ENCODE results near the gene PPP5C. TPM values are rescaled to one million over a fixed set of nuclear protein-coding genes. Genes with fewer than 3 reads are reported as not detected.

The PPP5C gene
- total and polyA plus RNA-seq, 2 of the 13 experiments (the other 11 are each of a cell fraction or from before 2014, with no cell fraction given) = 41.6 to 67.9 TPM

- 96% methylated on average over 5 of the region's 5 CpGs for WGBS (ENCODE audit: low lambda C conversion rate)
- Histone ChIP-seq H3K79me2 (ENCODE audit: insufficient read depth, low read length) (no peaks in the 10 kb centered on the region), H4K20me1 (ENCODE audit: insufficient read depth, low read length) (no peaks in the 10 kb centered on the region), H3K4me1 (ENCODE audit: insufficient read depth, low read length) (peaks cover 13% of the 10 kb centered on the region), H3K36me3 (replicated peaks in 1 of 2; ENCODE audit: control insufficient read depth in 1 of 2, insufficient read depth in 2 of 2, low read length in 2 of 2) (peaks cover 10 to 46% of the 10 kb centered on the region in 2 experiments), H3K9me3 (ENCODE audit: low read length) (no peaks in the 10 kb centered on the region), H3K9ac (ENCODE audit: insufficient read depth, low read depth, low read length) (no peak overlapping the region), H2AFZ (ENCODE audit: low read length) (no peak overlapping the region), H3K27me3 (ENCODE audit: control insufficient read depth in 1 of 2, insufficient read depth in 2 of 2, low read length in 2 of 2) (no peaks in the 10 kb centered on the region), H3K4me3 (replicated peaks in 1 of 3; ENCODE audit: insufficient read depth in 1 of 3, low read depth in 2 of 3, low read length in 3 of 3) (no peak overlapping the region), H3K27ac (ENCODE audit: extremely low read length, insufficient read depth, low read length) (no peak overlapping the region), H3K4me2 (ENCODE audit: low read depth, low read length) (no peak overlapping the region)
- POLR2A ChIA-PET = no interaction called here
- ATAC-seq (no peak), DNase-seq (ENCODE audit: low spot score) (no peak), FAIRE-seq (no peak)
- CTCF ChIA-PET (ENCODE audit: low intra/inter-chr PET ratio, low total read pairs) = no interaction called here
- intact Hi-C loops (cut with micrococcal nuclease; ENCODE audit: unreplicated experiment) = no loop called here
- no peak for TF ChIP-seq FOXK1 (CRISPR knock-in tag; IDR thresholded peaks at IDR 0.05; ENCODE audit: borderline replicate concordance, low read depth)
- no peak for TF ChIP-seq JARID2 (CRISPR knock-in tag; IDR thresholded peaks at IDR 0.05; ENCODE audit: insufficient replicate concordance)
- no peak for TF ChIP-seq REPIN1 (CRISPR knock-in tag; IDR thresholded peaks at IDR 0.05; ENCODE audit: borderline replicate concordance, low read depth)
- TF ChIP-seq ZNF792 (CRISPR knock-in tag; IDR thresholded peaks at IDR 0.05) = no peak
- TF ChIP-seq KLF11 (CRISPR knock-in tag; IDR thresholded peaks at IDR 0.05) = no peak
- TF ChIP-seq BCL6 (CRISPR knock-in tag; IDR thresholded peaks at IDR 0.05) = no peak
- TF ChIP-seq, protein P1, sequence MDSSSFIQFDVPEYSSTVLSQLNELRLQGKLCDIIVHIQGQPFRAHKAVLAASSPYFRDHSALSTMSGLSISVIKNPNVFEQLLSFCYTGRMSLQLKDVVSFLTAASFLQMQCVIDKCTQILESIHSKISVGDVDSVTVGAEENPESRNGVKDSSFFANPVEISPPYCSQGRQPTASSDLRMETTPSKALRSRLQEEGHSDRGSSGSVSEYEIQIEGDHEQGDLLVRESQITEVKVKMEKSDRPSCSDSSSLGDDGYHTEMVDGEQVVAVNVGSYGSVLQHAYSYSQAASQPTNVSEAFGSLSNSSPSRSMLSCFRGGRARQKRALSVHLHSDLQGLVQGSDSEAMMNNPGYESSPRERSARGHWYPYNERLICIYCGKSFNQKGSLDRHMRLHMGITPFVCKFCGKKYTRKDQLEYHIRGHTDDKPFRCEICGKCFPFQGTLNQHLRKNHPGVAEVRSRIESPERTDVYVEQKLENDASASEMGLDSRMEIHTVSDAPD (CRISPR knock-in tag; IDR thresholded peaks at IDR 0.05) = no peak
- no peak for TF ChIP-seq FOSL1 (CRISPR knock-in tag; IDR thresholded peaks at IDR 0.05; ENCODE audit: borderline replicate concordance)
- TF ChIP-seq, protein P2, sequence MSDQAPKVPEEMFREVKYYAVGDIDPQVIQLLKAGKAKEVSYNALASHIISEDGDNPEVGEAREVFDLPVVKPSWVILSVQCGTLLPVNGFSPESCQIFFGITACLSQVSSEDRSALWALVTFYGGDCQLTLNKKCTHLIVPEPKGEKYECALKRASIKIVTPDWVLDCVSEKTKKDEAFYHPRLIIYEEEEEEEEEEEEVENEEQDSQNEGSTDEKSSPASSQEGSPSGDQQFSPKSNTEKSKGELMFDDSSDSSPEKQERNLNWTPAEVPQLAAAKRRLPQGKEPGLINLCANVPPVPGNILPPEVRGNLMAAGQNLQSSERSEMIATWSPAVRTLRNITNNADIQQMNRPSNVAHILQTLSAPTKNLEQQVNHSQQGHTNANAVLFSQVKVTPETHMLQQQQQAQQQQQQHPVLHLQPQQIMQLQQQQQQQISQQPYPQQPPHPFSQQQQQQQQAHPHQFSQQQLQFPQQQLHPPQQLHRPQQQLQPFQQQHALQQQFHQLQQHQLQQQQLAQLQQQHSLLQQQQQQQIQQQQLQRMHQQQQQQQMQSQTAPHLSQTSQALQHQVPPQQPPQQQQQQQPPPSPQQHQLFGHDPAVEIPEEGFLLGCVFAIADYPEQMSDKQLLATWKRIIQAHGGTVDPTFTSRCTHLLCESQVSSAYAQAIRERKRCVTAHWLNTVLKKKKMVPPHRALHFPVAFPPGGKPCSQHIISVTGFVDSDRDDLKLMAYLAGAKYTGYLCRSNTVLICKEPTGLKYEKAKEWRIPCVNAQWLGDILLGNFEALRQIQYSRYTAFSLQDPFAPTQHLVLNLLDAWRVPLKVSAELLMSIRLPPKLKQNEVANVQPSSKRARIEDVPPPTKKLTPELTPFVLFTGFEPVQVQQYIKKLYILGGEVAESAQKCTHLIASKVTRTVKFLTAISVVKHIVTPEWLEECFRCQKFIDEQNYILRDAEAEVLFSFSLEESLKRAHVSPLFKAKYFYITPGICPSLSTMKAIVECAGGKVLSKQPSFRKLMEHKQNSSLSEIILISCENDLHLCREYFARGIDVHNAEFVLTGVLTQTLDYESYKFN (CRISPR knock-in tag; conservative IDR thresholded peaks at IDR 0.05) = no peak
- TF ChIP-seq ZNF556 (CRISPR knock-in tag; IDR thresholded peaks at IDR 0.05; ENCODE audit: borderline replicate concordance) = no peak
- no peak for TF ChIP-seq ZNF235 (CRISPR knock-in tag; IDR thresholded peaks at IDR 0.05; ENCODE audit: borderline replicate concordance)
- TF ChIP-seq, protein P3, sequence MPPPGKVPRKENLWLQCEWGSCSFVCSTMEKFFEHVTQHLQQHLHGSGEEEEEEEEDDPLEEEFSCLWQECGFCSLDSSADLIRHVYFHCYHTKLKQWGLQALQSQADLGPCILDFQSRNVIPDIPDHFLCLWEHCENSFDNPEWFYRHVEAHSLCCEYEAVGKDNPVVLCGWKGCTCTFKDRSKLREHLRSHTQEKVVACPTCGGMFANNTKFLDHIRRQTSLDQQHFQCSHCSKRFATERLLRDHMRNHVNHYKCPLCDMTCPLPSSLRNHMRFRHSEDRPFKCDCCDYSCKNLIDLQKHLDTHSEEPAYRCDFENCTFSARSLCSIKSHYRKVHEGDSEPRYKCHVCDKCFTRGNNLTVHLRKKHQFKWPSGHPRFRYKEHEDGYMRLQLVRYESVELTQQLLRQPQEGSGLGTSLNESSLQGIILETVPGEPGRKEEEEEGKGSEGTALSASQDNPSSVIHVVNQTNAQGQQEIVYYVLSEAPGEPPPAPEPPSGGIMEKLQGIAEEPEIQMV (CRISPR knock-in tag; IDR thresholded peaks at IDR 0.05; ENCODE audit: low read depth) = no peak
- no peak for TF ChIP-seq SALL2 (CRISPR knock-in tag; IDR thresholded peaks at IDR 0.05)
- no peak for TF ChIP-seq GMEB2 (CRISPR knock-in tag; IDR thresholded peaks at IDR 0.05; ENCODE audit: low read depth)
- TF ChIP-seq ZNF589 (CRISPR knock-in tag; conservative IDR thresholded peaks at IDR 0.05) = no peak
- no TSS peak for BruUV-seq (replicated peaks)
- in situ Hi-C loops (cut with HindIII; ENCODE audit: extremely low pct_ligation_motif_present, low pct_unique_long_range_greater_than_20kb) = no loop called here
These were observed 20.5 kb downstream of the PPP5C start for GRCh38 chr19:46367426-46367825.
